Activated naive CD4-positive, alpha-beta T cell treated with anti-CD3 and anti-CD28 coated beads, Interleukin-2, amount 50 U/mL, for 24 hours (primary cell): ENCODE results near the gene SIPA1L2.

Experiments
- H3K27ac Mint-ChIP-seq: one replicate; pipeline ENCODE4 v1.8.0; 2021; ENCODE audit warnings: mild to moderate bottlenecking, mixed read lengths
- H3K27me3 Mint-ChIP-seq: one replicate; pipeline ENCODE4 v1.8.0; 2021; ENCODE audit warnings: mixed read lengths
- H3K36me3 Mint-ChIP-seq: one replicate; pipeline ENCODE4 v1.8.0; 2021; ENCODE audit warnings: mixed read lengths
- H3K4me1 Mint-ChIP-seq: one replicate; pipeline ENCODE4 v1.8.0; 2021; ENCODE audit warnings: mixed read lengths
- H3K4me3 Mint-ChIP-seq: one replicate; pipeline ENCODE4 v1.8.0; 2021; ENCODE audit warnings: mild to moderate bottlenecking, mixed read lengths
- H3K9me3 Mint-ChIP-seq: one replicate; pipeline ENCODE4 v1.8.0; 2021; ENCODE audit warnings: mixed read lengths

Gene SIPA1L2

DNA sequence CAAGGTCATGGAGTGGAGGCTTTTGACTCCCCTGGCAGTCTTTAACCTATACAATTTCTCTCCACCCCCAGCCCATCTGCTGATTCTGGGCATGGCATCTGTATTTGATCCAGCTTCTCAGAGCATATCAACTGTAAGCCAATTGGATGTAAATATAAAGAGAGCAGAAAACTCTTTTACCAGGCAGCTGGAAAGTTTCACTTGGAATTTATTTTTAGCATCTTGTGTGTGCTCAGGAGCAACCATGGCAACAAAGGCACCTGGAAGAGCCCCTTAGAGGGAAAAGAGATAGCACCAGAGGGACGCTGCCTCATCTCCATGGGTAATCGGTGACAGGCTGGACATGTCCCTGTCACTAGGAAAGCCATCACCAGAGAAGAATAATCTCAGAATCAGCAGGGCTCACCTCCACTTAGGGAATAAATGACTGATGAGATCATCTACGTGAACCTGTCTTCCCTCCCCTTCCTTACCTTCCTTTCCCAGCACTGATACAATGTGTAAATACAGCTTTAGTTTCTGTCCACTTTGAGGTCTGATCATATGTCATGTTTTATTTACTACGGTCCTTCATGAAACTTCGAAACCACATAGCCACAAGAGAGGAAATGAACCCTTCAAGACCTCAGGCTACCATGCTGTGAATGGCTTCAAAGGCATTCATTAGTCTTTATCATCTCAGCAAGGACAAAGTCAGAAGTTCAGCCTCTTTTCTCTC is 25.3 kb upstream of the SIPA1L2 start:
- Mint-ChIP-seq H3K4me1 (peaks cover 4% of the 10 kb centered on the region), H3K4me3 (no peak overlapping the region), H3K27me3 (peaks cover 6% of the 10 kb centered on the region), H3K27ac (no peak overlapping the region), H3K9me3 (no peaks in the 10 kb centered on the region), H3K36me3 (no peaks in the 10 kb centered on the region)

DNA sequence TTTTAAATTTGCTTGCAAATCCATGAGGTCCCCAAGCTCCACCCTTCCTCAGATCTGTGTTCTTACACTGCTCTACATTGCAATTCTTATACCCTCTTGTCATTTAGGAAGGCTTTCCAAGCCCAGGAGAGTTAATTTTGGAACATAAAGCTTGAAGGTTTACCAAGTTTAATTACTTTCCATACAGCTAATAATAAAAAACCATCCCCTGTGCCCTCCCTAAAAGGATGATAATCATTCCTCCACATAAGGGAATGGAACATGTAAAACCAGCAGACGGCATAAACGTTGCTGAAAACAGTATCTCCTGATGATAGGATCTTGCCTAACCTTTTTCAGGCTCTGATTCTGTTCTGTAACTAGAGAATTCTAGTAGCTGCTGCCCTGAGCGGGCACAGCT is 23.9 kb upstream of the SIPA1L2 start:
- Mint-ChIP-seq H3K9me3 (no peaks in the 10 kb centered on the region), H3K36me3 (no peaks in the 10 kb centered on the region), H3K4me3 (no peak overlapping the region), H3K27ac (no peak overlapping the region), H3K4me1 (peaks cover 4% of the 10 kb centered on the region), H3K27me3 (peaks cover 5% of the 10 kb centered on the region)

DNA sequence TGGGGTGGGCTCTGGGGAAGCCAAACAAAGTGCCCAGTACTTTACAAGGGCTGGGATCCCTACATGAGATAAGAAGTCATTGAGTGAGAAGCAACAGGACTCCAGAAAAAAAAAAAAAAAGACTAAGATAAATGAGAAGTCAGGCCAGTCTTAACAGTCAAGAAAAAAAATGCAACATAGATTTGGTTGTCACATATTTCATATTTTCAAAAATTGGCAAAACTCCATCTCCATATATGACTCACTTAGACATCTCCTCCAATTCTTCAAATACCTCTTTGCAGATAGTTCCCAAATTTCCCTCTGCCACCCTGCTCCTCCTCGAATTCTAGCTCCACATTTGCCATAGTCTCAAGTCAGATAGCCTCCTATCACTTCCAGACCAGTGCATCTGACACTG is 20.9 kb upstream of the SIPA1L2 start:
- Mint-ChIP-seq H3K27ac (no peak overlapping the region), H3K27me3 (peaks cover 4% of the 10 kb centered on the region), H3K36me3 (no peaks in the 10 kb centered on the region), H3K9me3 (no peaks in the 10 kb centered on the region), H3K4me1 (peaks cover 4% of the 10 kb centered on the region), H3K4me3 (no peak overlapping the region)

DNA sequence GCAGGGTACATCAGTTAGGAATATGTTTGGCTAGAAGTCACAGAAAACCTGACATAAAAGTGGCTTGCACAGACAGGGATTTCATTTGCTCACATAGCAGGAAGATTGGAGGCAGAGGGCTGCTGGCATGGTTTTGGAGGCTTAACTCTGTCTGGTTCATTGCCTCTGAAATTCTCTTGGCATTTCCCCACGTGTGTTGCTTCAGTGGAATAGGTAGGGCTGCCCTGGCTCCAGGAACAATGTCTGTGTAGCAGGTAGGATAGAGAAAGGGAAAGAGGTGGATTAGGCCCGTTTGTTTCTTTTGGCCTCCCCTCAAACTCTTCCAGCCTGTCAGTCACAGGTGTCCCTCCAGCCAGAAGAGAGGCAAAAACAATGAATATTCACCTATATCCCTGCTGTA is 20.5 kb upstream of the SIPA1L2 start:
- Mint-ChIP-seq H3K4me1 (peaks cover 3% of the 10 kb centered on the region), H3K27ac (no peak overlapping the region), H3K9me3 (no peaks in the 10 kb centered on the region), H3K4me3 (no peak overlapping the region), H3K27me3 (peaks cover 3% of the 10 kb centered on the region), H3K36me3 (no peaks in the 10 kb centered on the region)

DNA sequence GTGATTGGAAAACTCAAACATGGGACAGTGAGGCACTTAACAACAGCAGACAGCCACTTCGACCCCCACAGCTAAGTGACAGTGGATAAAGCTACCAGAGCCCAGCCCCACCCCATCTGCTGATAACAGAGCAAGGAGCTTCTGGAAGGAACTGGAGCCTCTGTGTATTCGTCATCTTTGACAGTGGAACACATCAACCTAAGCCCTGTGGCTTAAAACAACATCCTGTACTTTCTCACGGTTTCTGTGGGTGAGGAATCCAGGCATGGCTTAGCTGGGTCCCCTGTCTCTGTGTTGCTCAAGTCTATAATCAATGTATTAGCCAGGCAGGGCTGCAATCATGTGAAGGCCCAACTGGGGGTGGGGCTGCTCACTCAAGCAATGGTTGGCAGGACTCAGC is 18.4 kb upstream of the SIPA1L2 start:
- Mint-ChIP-seq H3K9me3 (no peaks in the 10 kb centered on the region), H3K4me1 (no peaks in the 10 kb centered on the region), H3K27ac (no peak overlapping the region), H3K4me3 (no peak overlapping the region), H3K27me3 (no peaks in the 10 kb centered on the region), H3K36me3 (no peaks in the 10 kb centered on the region)

DNA sequence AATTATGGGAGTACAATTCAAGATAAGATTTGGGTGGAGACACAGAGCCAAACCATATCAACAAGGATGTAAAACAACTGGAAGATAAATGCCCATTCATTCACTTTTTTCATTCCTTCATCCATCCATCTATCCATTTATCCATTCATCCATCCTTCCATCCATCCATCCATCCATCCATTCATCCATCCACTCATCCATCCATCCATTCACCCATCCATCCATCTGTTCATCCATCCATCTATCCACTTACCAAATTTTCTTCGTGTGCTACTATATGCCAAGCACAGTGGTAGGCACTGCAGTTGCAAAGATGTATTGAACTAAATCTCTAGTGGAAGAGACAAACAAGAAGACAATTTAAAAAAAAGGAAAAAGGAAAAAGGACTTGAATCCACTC is 14.3 kb upstream of the SIPA1L2 start:
- H3K4me1 Mint-ChIP-seq, result no peaks in the 10 kb centered on the region
- H3K4me3 Mint-ChIP-seq, result no peak overlapping the region
- no peak overlapping the region for H3K27ac Mint-ChIP-seq
- no peaks in the 10 kb centered on the region for H3K27me3 Mint-ChIP-seq
- no peaks in the 10 kb centered on the region for H3K9me3 Mint-ChIP-seq
- no peaks in the 10 kb centered on the region for H3K36me3 Mint-ChIP-seq

DNA sequence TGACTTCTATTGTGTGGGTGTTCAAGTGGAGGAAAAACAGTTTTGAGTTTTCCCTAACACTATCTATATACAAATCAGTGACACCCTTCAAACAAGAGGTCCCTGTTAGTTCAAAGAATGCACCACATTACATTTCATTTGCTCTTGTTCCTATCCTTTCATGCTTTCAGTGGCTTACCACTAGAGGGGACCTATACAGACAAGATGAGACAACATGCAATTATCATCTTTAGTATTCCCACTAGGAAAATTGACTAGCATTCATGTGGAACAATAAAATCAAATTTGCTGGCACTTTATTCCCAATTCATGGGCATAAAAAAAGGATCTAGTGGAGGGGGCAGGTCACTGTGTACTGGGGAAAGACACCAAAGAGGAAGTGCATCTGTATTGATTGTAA is 13.3 kb upstream of the SIPA1L2 start:
- H3K4me3 Mint-ChIP-seq, result no peak overlapping the region
- H3K27me3 Mint-ChIP-seq, result no peaks in the 10 kb centered on the region
- no peaks in the 10 kb centered on the region for H3K4me1 Mint-ChIP-seq
- H3K27ac Mint-ChIP-seq, result no peak overlapping the region
- H3K9me3 Mint-ChIP-seq, result no peaks in the 10 kb centered on the region
- no peaks in the 10 kb centered on the region for H3K36me3 Mint-ChIP-seq

DNA sequence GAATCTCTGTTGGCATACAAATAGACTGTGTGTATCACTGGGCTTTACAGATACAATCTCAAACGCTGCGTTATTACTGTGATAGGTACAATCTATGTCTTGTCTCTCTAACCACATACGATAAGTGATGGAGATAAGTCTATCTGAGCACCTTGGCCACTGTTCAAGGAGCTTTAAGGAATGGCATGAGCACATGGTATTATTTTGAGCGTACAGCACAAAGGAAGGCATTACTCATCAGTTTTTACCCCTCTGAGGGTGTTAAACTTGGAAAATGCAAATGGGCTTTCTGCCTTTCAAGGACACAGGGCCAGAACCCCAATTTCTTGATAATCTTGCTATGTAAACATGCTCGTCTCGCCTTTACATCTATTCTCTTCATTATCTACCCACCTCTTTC is 11.6 kb upstream of the SIPA1L2 start:
- Mint-ChIP-seq H3K27ac (no peak overlapping the region), H3K36me3 (no peaks in the 10 kb centered on the region)

DNA sequence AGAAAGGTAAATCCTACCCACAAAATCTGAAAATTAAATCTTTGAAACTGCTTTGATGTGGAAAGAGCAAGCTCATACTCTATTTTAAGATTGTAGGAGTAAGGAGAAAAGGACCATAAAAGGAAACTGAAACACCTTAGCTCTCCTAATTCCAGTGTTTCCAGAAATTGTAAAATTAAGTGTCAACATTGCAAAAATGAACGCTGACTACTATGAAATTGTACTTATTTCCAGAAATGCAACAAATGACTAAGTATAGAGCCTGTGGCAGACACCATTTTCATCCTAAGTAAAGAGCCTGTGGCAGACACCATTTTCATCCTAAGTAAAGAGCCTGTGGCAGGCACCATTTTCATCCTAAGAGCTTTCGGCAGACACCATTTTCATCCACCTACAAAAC is 6.9 kb upstream of the SIPA1L2 start:
- no peaks in the 10 kb centered on the region for H3K4me1 Mint-ChIP-seq
- no peaks in the 10 kb centered on the region for H3K9me3 Mint-ChIP-seq
- no peaks in the 10 kb centered on the region for H3K36me3 Mint-ChIP-seq

More for the DNA sequence above, 11.6 kb upstream of the SIPA1L2 start:
- Mint-ChIP-seq H3K9me3 (no peaks in the 10 kb centered on the region), H3K27me3 (no peaks in the 10 kb centered on the region), H3K4me1 (no peaks in the 10 kb centered on the region), H3K4me3 (no peak overlapping the region)

DNA sequence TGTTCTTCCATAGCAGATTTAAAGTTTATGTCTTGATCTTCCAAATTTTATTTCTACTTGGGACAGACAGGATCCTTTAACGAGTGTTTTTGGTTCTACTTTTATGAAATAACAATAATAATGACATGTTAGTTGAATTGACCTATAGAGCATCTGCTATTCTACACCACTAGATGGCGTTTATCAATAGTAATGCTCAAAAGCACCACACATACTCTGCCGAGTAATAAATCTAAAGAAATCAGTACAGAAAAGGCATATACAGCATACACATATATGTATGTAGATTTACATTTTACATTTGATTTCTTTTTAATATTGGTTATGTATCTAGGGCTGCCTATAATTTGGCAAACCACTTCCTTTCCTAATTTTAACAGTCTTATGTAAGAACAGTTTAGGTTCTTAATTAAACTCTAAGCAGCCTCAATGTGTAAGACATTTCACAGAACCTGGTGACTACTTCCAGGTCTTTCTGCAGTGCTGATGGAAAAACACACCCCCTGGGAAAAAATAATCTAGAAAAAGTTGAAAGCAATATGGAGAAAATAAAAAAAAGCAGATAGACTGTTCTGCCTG is 5.9 kb upstream of the SIPA1L2 start:
- H3K9me3 Mint-ChIP-seq, result no peaks in the 10 kb centered on the region
- H3K27ac Mint-ChIP-seq, result no peak overlapping the region
- no peaks in the 10 kb centered on the region for H3K36me3 Mint-ChIP-seq
- H3K4me3 Mint-ChIP-seq, result no peak overlapping the region
- peaks cover 3% of the 10 kb centered on the region for H3K27me3 Mint-ChIP-seq
- peaks cover 7% of the 10 kb centered on the region for H3K4me1 Mint-ChIP-seq

More for the DNA sequence above, 6.9 kb upstream of the SIPA1L2 start:
- peaks cover 3% of the 10 kb centered on the region for H3K27me3 Mint-ChIP-seq
- H3K27ac Mint-ChIP-seq, result no peak overlapping the region
- no peak overlapping the region for H3K4me3 Mint-ChIP-seq

DNA sequence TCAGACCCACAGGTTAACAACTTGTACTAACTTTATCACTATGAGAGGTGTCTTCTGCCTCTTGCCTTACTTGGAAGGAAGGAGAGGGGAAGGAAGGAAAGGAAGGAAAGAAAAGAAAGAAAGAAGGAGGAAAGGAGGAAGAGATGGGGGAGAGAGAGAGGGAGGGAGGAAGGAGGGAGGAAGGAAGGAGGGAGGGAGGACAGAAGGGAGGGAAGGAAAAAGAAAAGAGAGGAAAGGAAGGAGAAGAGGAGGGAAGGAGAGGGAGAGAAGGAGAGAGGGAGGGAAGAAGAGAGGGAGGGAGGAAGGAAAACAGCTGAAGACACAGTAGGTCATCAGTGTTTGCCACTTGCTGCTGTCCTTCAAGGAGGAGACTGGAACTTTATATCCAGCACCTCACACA is 5.3 kb upstream of the SIPA1L2 start:
- Mint-ChIP-seq H3K9me3 (no peaks in the 10 kb centered on the region), H3K27me3 (peaks cover 5% of the 10 kb centered on the region), H3K4me1 (peaks cover 10% of the 10 kb centered on the region), H3K27ac (no peak overlapping the region), H3K36me3 (no peaks in the 10 kb centered on the region), H3K4me3 (no peak overlapping the region)

DNA sequence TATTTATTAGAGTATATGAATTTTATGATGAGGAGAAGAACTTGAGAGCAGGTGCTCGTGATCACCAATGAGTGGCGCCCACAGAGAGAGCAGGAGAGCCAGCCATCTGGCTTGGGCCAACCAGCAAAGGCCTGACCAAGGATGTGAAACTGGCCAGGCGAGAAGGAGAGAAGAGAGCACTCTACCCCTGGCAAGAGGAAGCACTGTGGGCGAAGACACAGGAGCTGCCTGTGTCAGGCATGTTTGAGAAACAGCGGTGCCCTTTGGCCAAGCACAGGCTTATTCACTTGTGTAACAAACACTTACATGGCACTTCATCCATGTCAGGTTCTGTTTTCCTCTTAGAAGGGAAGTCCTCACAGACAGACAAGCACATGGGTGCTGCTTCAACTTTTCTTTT is 4.2 kb upstream of the SIPA1L2 start:
- peaks cover 14% of the 10 kb centered on the region for H3K4me1 Mint-ChIP-seq
- peaks cover 5% of the 10 kb centered on the region for H3K27me3 Mint-ChIP-seq
- no peaks in the 10 kb centered on the region for H3K9me3 Mint-ChIP-seq
- no peaks in the 10 kb centered on the region for H3K36me3 Mint-ChIP-seq
- H3K27ac Mint-ChIP-seq, result no peak overlapping the region
- no peak overlapping the region for H3K4me3 Mint-ChIP-seq

DNA sequence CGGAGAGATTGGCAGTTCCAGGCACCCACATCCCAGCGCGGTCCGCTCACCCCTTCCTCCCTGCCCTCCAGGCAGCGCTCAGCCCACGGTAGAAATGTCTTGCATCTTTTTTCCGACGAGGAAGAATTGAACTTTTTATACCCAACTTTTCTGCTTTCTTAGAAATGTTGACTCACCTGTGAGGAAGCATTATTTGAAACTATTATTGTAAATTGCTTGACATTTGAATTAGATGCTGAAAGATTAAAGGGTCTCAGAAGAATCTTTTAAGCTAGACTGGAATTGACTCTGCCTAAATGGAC is 912 bp upstream of the SIPA1L2 start:
- H3K4me3 Mint-ChIP-seq, result peak overlapping the region; percentile 88
- no peaks in the 10 kb centered on the region for H3K36me3 Mint-ChIP-seq
- peaks cover 32% of the 10 kb centered on the region for H3K4me1 Mint-ChIP-seq
- H3K9me3 Mint-ChIP-seq, result no peaks in the 10 kb centered on the region
- H3K27ac Mint-ChIP-seq, result peak overlapping the region; percentile 70
- peaks cover 5% of the 10 kb centered on the region for H3K27me3 Mint-ChIP-seq

DNA sequence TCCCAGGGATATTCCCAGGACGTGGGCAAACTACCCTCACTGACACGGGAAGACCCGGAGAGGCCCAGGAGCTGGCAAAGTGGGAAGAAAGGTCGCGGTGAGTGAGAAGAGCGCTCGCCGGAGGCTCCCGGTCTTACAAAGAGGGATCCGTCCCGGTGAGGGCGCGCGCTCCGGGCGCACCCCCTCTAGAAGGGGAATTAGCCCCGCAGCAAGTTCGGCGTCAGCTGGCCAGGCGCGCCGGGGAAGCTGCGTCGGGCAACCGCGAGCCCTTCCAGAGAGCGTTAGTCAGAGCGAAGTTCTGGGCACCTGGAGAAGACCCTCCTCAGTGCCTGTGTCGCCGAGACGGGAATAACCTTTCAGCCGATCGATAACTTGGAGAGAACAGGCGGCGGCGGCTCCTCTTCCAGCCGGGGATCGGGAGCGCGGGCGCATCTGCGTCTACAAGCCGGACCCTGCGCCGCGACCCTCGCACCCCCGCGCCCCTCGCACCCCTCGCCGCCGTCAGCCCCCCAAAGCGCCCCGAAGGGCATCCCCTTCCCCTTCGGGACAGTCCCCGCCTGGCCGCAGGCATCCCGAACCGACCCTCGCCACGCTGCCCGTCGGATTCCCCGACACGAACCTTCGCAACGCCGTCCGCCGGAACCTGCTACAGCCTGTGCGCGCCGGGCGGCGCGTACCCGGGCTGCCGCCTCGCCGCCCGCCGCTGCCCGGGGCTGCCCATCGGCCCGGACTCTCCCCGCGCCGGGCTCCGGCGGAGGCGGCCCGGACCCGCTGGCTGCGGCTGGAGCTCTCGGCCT is 485 bp downstream of the SIPA1L2 start:
- Mint-ChIP-seq H3K4me1 (peaks cover 32% of the 10 kb centered on the region), H3K27ac (peak overlapping the region; percentile 95), H3K36me3 (no peaks in the 10 kb centered on the region), H3K27me3 (peaks cover 2% of the 10 kb centered on the region), H3K4me3 (peak overlapping the region; percentile 89), H3K9me3 (no peaks in the 10 kb centered on the region)

DNA sequence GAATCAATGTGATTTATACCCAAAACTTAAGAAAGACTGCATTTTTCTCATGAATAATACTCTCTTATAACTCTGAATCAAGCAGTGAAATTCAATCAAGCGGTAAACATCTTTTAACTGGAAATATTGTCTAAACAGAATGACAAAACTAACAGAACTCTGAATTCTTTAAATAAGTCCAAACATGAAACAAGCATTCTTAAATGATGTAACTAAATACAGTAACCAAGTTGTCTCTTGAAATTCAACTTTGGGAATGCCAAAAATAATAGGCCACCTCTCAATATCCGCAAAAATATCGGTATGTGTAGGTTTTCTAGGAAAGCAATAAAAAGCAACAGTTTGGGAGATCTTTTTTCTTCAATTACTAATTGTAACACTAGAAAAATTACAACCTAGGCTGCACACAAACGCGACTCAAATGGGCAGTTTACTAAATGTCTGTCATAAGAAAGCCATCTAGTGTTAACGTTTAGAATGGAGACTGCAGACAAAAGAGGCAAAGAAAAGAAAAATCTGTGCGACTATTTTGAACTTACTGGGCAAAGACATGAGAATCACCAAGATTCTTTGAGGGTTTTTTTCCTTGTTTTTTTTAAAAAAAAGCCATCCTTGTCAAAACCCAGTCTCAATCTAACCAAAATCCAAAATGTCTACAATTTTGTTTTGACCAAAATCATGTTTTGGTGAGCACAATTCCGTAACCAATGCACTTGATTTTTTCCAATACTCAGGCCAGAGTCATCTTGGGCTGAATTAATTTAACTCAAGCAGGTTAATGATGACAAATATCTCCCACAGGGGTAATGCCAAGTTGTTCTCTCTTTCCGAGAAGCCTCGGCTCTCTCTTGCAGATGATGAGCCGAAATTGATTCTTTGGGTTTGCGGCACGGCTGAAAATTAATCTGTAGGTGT is 1.3 kb downstream of the SIPA1L2 start:
- Mint-ChIP-seq H3K4me3 (peak overlapping the region; percentile 89), H3K4me1 (peaks cover 32% of the 10 kb centered on the region), H3K27me3 (peaks cover 2% of the 10 kb centered on the region), H3K9me3 (no peaks in the 10 kb centered on the region), H3K36me3 (no peaks in the 10 kb centered on the region), H3K27ac (peak overlapping the region; percentile 95)
